Activated CD8-positive, alpha-beta T cell treated with anti-CD3 and anti-CD28 coated beads for 36 hours (primary cell): ENCODE data around the gene C3orf62. TPM values are rescaled to one million over a fixed set of nuclear protein-coding genes. Genes with fewer than 3 reads are reported as not detected.

ENCODE experiments used
- ATAC-seq: fragments of 200-7000 bp; cut with Tn5 transposase; one replicate; pipeline ENCODE4 v1.10.0; 2021; ENCODE audit warnings: mild to moderate bottlenecking, moderate library complexity
- CTCF ChIA-PET: fragments of 350-600 bp; sonication (Branson Sonifier 250); formaldehyde crosslinking; loops from one replicate; lab custom pipeline; 2021; ENCODE audit warnings: antibody characterized with exemption; lab: Charles Lee
- POLR2A ChIA-PET: fragments of 350-600 bp; sonication (Branson Sonifier 250); formaldehyde crosslinking; loops from one replicate; lab custom pipeline; 2021; ENCODE audit warnings: antibody characterized with exemption; lab: Charles Lee
- DNase-seq: peaks from one replicate; pipeline ENCODE4 v3.0.0-alpha.2; 2020
- H3K27ac Mint-ChIP-seq: one replicate; pipeline ENCODE4 v1.8.0; 2021; ENCODE audit warnings: mild to moderate bottlenecking, mixed read lengths
- H3K27me3 Mint-ChIP-seq: one replicate; pipeline ENCODE4 v1.8.0; 2021; ENCODE audit warnings: mixed read lengths
- H3K36me3 Mint-ChIP-seq: one replicate; pipeline ENCODE4 v1.8.0; 2021; ENCODE audit warnings: low read depth, mixed read lengths
- H3K4me1 Mint-ChIP-seq: one replicate; pipeline ENCODE4 v1.8.0; 2021; ENCODE audit warnings: low read depth, mixed read lengths
- H3K4me3 Mint-ChIP-seq: one replicate; pipeline ENCODE4 v1.8.0; 2021; ENCODE audit warnings: mild to moderate bottlenecking, moderate library complexity, mixed read lengths
- H3K9me3 Mint-ChIP-seq: one replicate; pipeline ENCODE4 v1.8.0; 2021; ENCODE audit warnings: mixed read lengths
- intact Hi-C: fragments of 100-400 bp; cut with micrococcal nuclease; formaldehyde crosslinking; loops from one replicate; pipeline ENCODE4 v1.10.0; 2022
- total RNA-seq, 2 experiments: library from RNA; stranded (reverse); gene quantifications; one replicate each; pipeline ENCODE4 v1.2.3, GENCODE V29; 2021
- TF ChIP-seq, protein P1 (sequence below): fragments of 200-600 bp; IDR thresholded peaks from one replicate; pipeline ENCODE4 v1.8.0; 2022; ENCODE audit warnings: antibody characterized with exemption, mild to moderate bottlenecking

C3orf62 gene
- total RNA-seq, 2 experiments from 2014 or later: 3.4 to 3.7 TPM

DNA sequence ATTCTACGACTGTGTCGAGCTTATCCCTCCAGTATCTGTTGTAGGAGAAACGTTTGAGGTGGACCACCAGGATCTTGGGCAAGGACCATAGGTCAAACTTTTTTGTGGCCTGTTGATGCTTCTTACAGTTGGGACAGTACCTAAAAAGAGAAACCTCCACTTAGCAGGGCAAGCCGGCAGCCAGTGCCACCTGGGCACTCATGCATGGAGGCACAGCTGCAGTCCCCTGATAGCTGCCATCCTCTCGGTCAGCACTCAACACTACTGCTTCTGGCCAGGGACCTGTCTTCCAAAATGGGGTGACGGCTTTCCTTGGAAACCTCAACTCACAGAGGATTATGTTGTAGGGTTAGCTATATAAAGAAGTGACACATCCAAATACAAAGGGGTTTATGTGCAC lies 7.0 kb upstream of the C3orf62 start:
- Mint-ChIP-seq H3K4me1 (no peaks in the 10 kb centered on the region), H3K27ac (no peak overlapping the region), H3K9me3 (no peaks in the 10 kb centered on the region), H3K27me3 (no peaks in the 10 kb centered on the region), H3K36me3 (peaks cover 49% of the 10 kb centered on the region), H3K4me3 (no peak overlapping the region)
- intact Hi-C loops: no loop called here
- ATAC-seq (no peak), DNase-seq (no peak)
- POLR2A ChIA-PET: interaction anchor here (1.4 kb wide), 1 partner anchor 15 kb away, joined by 5 read pairs; no protein-coding TSS in a partner anchor
- CTCF ChIA-PET: interaction anchor here (1.0 to 1.1 kb wide), 2 partner anchors 14 to 165 kb away, joined by 3 read pairs; no protein-coding TSS in a partner anchor
- TF ChIP-seq, protein P1, sequence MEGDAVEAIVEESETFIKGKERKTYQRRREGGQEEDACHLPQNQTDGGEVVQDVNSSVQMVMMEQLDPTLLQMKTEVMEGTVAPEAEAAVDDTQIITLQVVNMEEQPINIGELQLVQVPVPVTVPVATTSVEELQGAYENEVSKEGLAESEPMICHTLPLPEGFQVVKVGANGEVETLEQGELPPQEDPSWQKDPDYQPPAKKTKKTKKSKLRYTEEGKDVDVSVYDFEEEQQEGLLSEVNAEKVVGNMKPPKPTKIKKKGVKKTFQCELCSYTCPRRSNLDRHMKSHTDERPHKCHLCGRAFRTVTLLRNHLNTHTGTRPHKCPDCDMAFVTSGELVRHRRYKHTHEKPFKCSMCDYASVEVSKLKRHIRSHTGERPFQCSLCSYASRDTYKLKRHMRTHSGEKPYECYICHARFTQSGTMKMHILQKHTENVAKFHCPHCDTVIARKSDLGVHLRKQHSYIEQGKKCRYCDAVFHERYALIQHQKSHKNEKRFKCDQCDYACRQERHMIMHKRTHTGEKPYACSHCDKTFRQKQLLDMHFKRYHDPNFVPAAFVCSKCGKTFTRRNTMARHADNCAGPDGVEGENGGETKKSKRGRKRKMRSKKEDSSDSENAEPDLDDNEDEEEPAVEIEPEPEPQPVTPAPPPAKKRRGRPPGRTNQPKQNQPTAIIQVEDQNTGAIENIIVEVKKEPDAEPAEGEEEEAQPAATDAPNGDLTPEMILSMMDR: no peak

DNA sequence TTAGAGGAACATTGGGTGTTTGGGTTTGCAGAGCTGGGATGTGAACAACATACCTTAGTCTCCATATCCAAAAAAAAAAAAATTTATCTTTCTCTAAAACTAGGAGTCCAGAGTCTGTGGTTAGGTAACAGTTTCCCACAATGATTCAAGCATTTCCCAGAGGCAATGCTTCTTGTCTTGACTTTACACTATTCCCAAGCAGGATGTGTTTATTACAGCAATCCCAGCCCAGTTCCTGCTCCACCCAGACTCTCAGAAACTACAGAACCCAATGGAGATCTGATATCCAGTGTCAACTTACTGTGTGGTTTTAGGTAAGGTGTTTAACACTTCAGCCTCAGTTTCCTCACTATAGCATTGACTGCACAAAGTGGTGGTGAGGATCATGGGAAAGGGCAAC lies 2.3 kb upstream of the C3orf62 start:
- DNase-seq (no peak), ATAC-seq (no peak)
- H3K9me3 Mint-ChIP-seq: no peaks in the 10 kb centered on the region
- no peaks in the 10 kb centered on the region for H3K27me3 Mint-ChIP-seq
- peaks cover 50% of the 10 kb centered on the region for H3K36me3 Mint-ChIP-seq
- intact Hi-C loops: no loop called here
- CTCF ChIA-PET: interaction anchor here (2.4 kb wide), 1 partner anchor 109 kb away, joined by 12 read pairs; the partner anchor contains the start of gene KLHDC8B
- POLR2A ChIA-PET: interaction anchor here (1.4 to 1.6 kb wide), 2 partner anchors 60 to 108 kb away, joined by 3 to 4 read pairs; partner anchors contain the start of genes KLHDC8B and USP4
- H3K27ac Mint-ChIP-seq: peak overlapping the region; percentile 89
- H3K4me1 Mint-ChIP-seq: peaks cover 25% of the 10 kb centered on the region
- TF ChIP-seq, protein P1: no peak
- no peak overlapping the region for H3K4me3 Mint-ChIP-seq

DNA sequence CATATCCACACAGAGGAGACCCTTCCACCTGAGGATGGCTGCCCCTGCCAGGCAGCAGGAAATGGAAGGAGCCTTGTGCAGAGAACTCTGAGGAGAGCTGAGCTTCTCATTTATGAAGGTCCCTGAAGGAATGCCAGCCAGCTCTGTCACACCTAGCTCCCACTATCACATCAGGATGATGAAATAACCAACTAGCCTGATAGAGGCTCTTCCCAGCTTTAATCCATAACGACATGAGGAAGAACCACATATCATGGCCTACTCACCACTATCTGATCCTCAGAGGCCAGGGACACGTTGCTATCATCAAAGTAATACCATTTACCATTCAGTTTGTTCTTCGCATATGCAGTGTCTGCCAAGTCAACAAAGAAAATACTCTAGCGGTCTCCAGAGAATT lies 1.5 kb upstream of the C3orf62 start:
- DNase-seq (no peak), ATAC-seq (no peak)
- TF ChIP-seq, protein P1: no peak
- Mint-ChIP-seq H3K27me3 (no peaks in the 10 kb centered on the region), H3K9me3 (no peaks in the 10 kb centered on the region), H3K4me3 (no peak overlapping the region), H3K27ac (peak overlapping the region; percentile 89), H3K36me3 (peaks cover 42% of the 10 kb centered on the region), H3K4me1 (peaks cover 30% of the 10 kb centered on the region)
- ChIA-PET POLR2A (interaction anchor here (1.4 to 1.6 kb wide), 2 partner anchors 61 to 107 kb away, joined by 3 to 4 read pairs; partner anchors contain the start of genes KLHDC8B and USP4), CTCF (interaction anchor here (0.6 to 2.4 kb wide), 6 partner anchors 18 to 291 kb away, joined by 3 to 12 read pairs (median 4); partner anchors contain the start of genes KLHDC8B and USP4)
- intact Hi-C loops: no loop called here

DNA sequence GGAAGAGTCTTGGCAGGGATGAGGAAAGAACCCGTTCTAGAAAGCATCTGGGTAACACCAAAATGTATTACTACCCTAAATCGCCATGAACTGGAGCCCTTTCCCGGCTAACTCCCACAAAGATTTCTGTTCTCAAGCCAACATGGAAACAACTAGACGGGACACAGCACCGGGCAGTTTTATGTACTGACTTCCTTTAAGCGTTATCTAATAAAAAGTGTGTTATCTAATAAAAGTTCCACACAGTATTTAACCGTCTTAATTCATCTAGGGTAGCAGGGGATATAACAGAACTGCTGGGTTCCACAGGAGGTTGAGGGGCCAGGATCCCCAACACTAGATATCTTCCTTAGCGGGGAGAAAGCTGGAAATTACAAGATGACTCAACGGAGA lies 347 bp upstream of the C3orf62 start:
- intact Hi-C loops: no loop called here
- TF ChIP-seq, protein P1: no peak
- Mint-ChIP-seq H3K4me3 (peak overlapping the region; percentile 78), H3K27ac (peak overlapping the region; percentile 89), H3K4me1 (peaks cover 30% of the 10 kb centered on the region), H3K36me3 (peaks cover 40% of the 10 kb centered on the region), H3K9me3 (no peaks in the 10 kb centered on the region), H3K27me3 (no peaks in the 10 kb centered on the region)
- CTCF ChIA-PET: interaction anchor here (1.0 to 2.4 kb wide), 3 partner anchors 52 to 107 kb away, joined by 3 to 12 read pairs (median 4); partner anchors contain the start of genes KLHDC8B and USP4
- ATAC-seq (no peak), DNase-seq (no peak)
- POLR2A ChIA-PET: interaction anchor here (0.6 to 1.4 kb wide), 2 partner anchors 55 to 63 kb away, joined by 3 read pairs; partner anchors contain the start of gene USP4

DNA sequence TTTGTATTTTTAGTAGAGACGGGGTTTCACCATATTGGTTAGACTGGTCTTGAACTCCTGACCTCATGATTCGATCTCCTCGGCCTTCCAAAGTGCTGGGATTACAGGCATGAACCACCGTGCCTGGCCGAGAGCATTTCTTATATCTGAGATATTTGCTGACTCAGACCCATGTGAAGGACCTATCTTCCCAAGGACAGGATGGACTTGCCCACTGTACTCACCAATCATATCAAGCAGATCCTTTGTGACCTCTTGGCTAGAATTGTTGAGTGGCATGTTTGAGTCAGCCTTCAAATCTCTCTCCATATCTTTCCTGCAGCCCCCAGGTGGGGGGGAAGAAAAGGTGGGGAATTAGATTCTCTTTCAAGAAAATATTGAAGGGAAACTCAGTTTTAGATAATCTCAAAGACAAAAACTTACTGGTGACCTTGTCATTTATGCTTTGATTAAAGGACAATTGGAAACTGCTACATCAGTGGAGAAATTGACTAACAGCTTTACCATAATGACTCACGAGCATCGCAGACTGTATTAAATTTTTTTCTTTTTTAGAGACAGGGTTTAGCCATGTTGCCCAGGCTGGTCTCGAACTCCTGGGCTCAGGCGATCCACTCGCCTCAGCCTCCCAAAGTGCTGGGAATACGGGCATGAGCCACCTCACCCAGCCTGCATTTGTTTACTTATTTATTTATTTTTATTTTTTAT lies 3.1 kb downstream of the C3orf62 start:
- CTCF ChIA-PET: interaction anchor here (0.8 kb wide), 1 partner anchor 102 kb away, joined by 4 read pairs; the partner anchor contains the start of gene KLHDC8B
- H3K27me3 Mint-ChIP-seq: no peaks in the 10 kb centered on the region
- POLR2A ChIA-PET: no interaction called here

More for the DNA sequence above, 3.1 kb downstream of the C3orf62 start:
- Mint-ChIP-seq H3K4me1 (peaks cover 30% of the 10 kb centered on the region), H3K27ac (no peak overlapping the region), H3K36me3 (peaks cover 27% of the 10 kb centered on the region), H3K4me3 (no peak overlapping the region), H3K9me3 (no peaks in the 10 kb centered on the region)
- ATAC-seq: peak; percentile 40
- TF ChIP-seq, protein P1: no peak
- DNase-seq: no peak
- intact Hi-C loops: no loop called here
